VCaP (cell line): ENCODE results near the gene CYB5RL.

ENCODE experiments used
- H3K27ac ChIP-seq: fragments of 450-650 bp; 2 replicates; pipeline ENCODE4 v1.5.1; 2017
- CTCF ChIP-seq: fragments of 450-650 bp; conservative IDR thresholded peaks from 2 replicates; pipeline ENCODE4 v1.5.1; 2017; ENCODE audit warnings: mild to moderate bottlenecking, moderate library complexity

CYB5RL gene

GRCh38 chr1:54177726-54178125 lies 22.1 kb downstream of the CYB5RL start:
- no peak for TF ChIP-seq CTCF
- H3K27ac ChIP-seq = no peak overlapping the region

- H3K27ac ChIP-seq = no peak overlapping the region
- no peak for TF ChIP-seq CTCF
Measured at GRCh38 chr1:54176621-54177327, 23.1 kb downstream of the CYB5RL start.

GRCh38 chr1:54174106-54174505 lies 25.7 kb downstream of the CYB5RL start:
- H3K27ac ChIP-seq = no peak overlapping the region
- TF ChIP-seq CTCF = no peak

GRCh38 chr1:54173681-54174080 lies 26.1 kb downstream of the CYB5RL start:
- no peak for TF ChIP-seq CTCF
- no peak overlapping the region for H3K27ac ChIP-seq

GRCh38 chr1:54172614-54173599 lies 26.9 kb downstream of the CYB5RL start:
- H3K27ac ChIP-seq = no peak overlapping the region
- TF ChIP-seq CTCF = no peak

- H3K27ac ChIP-seq = no peak overlapping the region
- TF ChIP-seq CTCF = no peak
Measured at GRCh38 chr1:54171606-54172005, 28.2 kb downstream of the CYB5RL start.

GRCh38 chr1:54171016-54171415 lies 28.8 kb downstream of the CYB5RL start:
- H3K27ac ChIP-seq = no peak overlapping the region
- no peak for TF ChIP-seq CTCF
